Keratinocyte (primary cell): ENCODE data around the gene ADARB2. TPM values are rescaled to one million over a fixed set of nuclear protein-coding genes. Genes with fewer than 3 reads are reported as not detected.

Experiments
- DNase-seq: peaks from one replicate; pipeline ENCODE4 v3.0.0-alpha.2; 2011; ENCODE audit warnings: low read depth, missing footprints, low spot score
- FAIRE-seq: peaks from 2 replicates; lab custom pipeline; 2011; peaks lifted over from hg19 to GRCh38; lab: Jason Lieb, UNC
- H2AFZ ChIP-seq: 2 replicates; pipeline ENCODE4 v1.6.0; 2012; ENCODE audit warnings: low read length, control low read depth, inconsistent platforms; ENCODE audit not compliant: control insufficient read depth
- H3K27ac ChIP-seq: 2 replicates; pipeline ENCODE4 v1.5.1; 2011; ENCODE audit warnings: low read length; ENCODE audit not compliant: control insufficient read depth, insufficient read depth
- H3K27me3 ChIP-seq: 3 replicates; pipeline ENCODE4 v1.6.0; 2011; ENCODE audit warnings: low read length; ENCODE audit not compliant: control insufficient read depth, insufficient read depth; ENCODE audit errors: extremely low read depth
- H3K36me3 ChIP-seq, 2 experiments: 2 replicates in 1 of 2; 3 replicates in 1 of 2; pipeline ENCODE4 v1.5.1; 2011; ENCODE audit warnings: low read length in 2 of 2, mild to moderate bottlenecking in 1 of 2; ENCODE audit not compliant: control insufficient read depth in 2 of 2, insufficient read depth in 2 of 2; ENCODE audit errors: extremely low read depth in 1 of 2
- H3K4me1 ChIP-seq: 3 replicates; pipeline ENCODE4 v1.5.1; 2011; ENCODE audit warnings: low read length; ENCODE audit not compliant: control insufficient read depth, insufficient read depth; ENCODE audit errors: extremely low read depth
- H3K4me2 ChIP-seq: 3 replicates; pipeline ENCODE4 v1.6.0; 2011; ENCODE audit warnings: low read depth, low read length; ENCODE audit not compliant: control insufficient read depth, insufficient read depth; ENCODE audit errors: extremely low read depth
- H3K4me3 ChIP-seq, 3 experiments: fragments of 200-600 bp in 1 of 3; sonication (generic) in 1 of 3; 2 replicates in 2 of 3; 3 replicates in 1 of 3; pipeline ENCODE4 v1.5.1; 2011 to 2016; ENCODE audit warnings: low read length in 3 of 3, mild to moderate bottlenecking in 3 of 3, control low read depth in 2 of 3, inconsistent platforms in 1 of 3, low read depth in 1 of 3, mixed read lengths in 1 of 3, mixed run types in 1 of 3, moderate library complexity in 1 of 3; ENCODE audit not compliant: control insufficient read depth in 2 of 3, insufficient read depth in 2 of 3; ENCODE audit errors: extremely low read depth in 1 of 3
- H3K79me2 ChIP-seq: 2 replicates; pipeline ENCODE4 v1.6.0; 2012; ENCODE audit warnings: low read length; ENCODE audit not compliant: control insufficient read depth, insufficient read depth
- H3K9ac ChIP-seq: 3 replicates; pipeline ENCODE4 v1.6.0; 2011; ENCODE audit warnings: low read length; ENCODE audit not compliant: control insufficient read depth, insufficient read depth; ENCODE audit errors: extremely low read depth
- H3K9me1 ChIP-seq: 3 replicates; pipeline ENCODE4 v1.6.0; 2011; ENCODE audit warnings: low read length; ENCODE audit not compliant: control insufficient read depth, insufficient read depth; ENCODE audit errors: extremely low read depth
- H3K9me3 ChIP-seq: 2 replicates; pipeline ENCODE4 v1.5.1; 2012; ENCODE audit warnings: low read depth, low read length; ENCODE audit not compliant: control insufficient read depth
- H4K20me1 ChIP-seq: 3 replicates; pipeline ENCODE4 v1.6.0; 2011; ENCODE audit warnings: low read length; ENCODE audit not compliant: control insufficient read depth, insufficient read depth; ENCODE audit errors: extremely low read depth
- CTCF ChIP-seq, 3 experiments: IDR thresholded peaks in 1 of 3; conservative IDR thresholded peaks in 1 of 3; optimal IDR thresholded peaks in 1 of 3; 2 replicates in 2 of 3; 3 replicates in 1 of 3; pipeline versions ENCODE3 to v1.5.1; 2011; ENCODE audit warnings: low read length in 3 of 3, mild to moderate bottlenecking in 3 of 3, moderate library complexity in 2 of 3, control low read depth in 1 of 3, inconsistent platforms in 1 of 3; ENCODE audit not compliant: insufficient read depth in 2 of 3; ENCODE audit errors: extremely low read depth in 1 of 3
- EZH2 ChIP-seq: IDR thresholded peaks from one replicate; pipeline ENCODE4 v1.6.1; 2012; ENCODE audit warnings: inconsistent platforms, mild to moderate bottlenecking, low read length, moderate library complexity
- dilution Hi-C: fragments of 300-500 bp; cut with MboI; formaldehyde crosslinking; loops from one replicate; pipeline ENCODE4 v1.7.0; 2020; ENCODE audit warnings: low sequenced_read_pairs; ENCODE audit not compliant: extremely low pct_ligation_motif_present
- polyA plus RNA-seq, 5 experiments: library from polyadenylated mRNA; depleted of rRNA in 3 of 5; stranded (reverse) in 3 of 5; stranded (forward) in 1 of 5; unstranded in 1 of 5; fragments of >200 nt; gene quantifications; 1 replicate in 1 of 5; 2 replicates in 3 of 5; 3 replicates in 1 of 5; pipeline versions ENCODE4 v1.2.1 to v1.2.3, GENCODE V29; 2011 to 2012; ENCODE audit warnings: missing spikeins in 2 of 5, low read depth in 1 of 5, low replicate concordance in 1 of 5

Gene ADARB2
- polyA plus RNA-seq, 1 donor (not counting 4 experiments of a cell fraction or from before 2014, with no cell fraction given), result not detected

GRCh38 chr10:1166828-1167275, 570.5 kb downstream of the ADARB2 start:
- no peak overlapping the region for H3K9ac ChIP-seq
- no peak for FAIRE-seq
- no peak overlapping the region for H3K4me3 ChIP-seq
- no peak overlapping the region for H3K4me2 ChIP-seq
- no peak overlapping the region for H3K27ac ChIP-seq
- no peaks in the 10 kb centered on the region for H3K36me3 ChIP-seq
- H4K20me1 ChIP-seq, result no peaks in the 10 kb centered on the region
- no peaks in the 10 kb centered on the region for H3K79me2 ChIP-seq
- H3K9me3 ChIP-seq, result no peaks in the 10 kb centered on the region
- no peaks in the 10 kb centered on the region for H3K9me1 ChIP-seq
- DNase-seq, result no peak
- dilution Hi-C loops, result no loop called here
- H3K27me3 ChIP-seq, result no peaks in the 10 kb centered on the region
- TF ChIP-seq EZH2 (no peak), CTCF (optimal IDR thresholded peaks at IDR 0.05 in 1 of 3, IDR thresholded peaks at IDR 0.05 in 1 of 3, conservative IDR thresholded peaks at IDR 0.05 in 1 of 3; ENCODE audit: extremely low read depth in 1 of 3, insufficient read depth in 2 of 3, low read length in 3 of 3) (no peak)
- no peaks in the 10 kb centered on the region for H3K4me1 ChIP-seq
- H2AFZ ChIP-seq, result no peak overlapping the region

- no peaks in the 10 kb centered on the region for H3K27me3 ChIP-seq
Observed at GRCh38 chr10:1166101-1166827, 571.1 kb downstream of the ADARB2 start.

More at GRCh38 chr10:1166101-1166827, 571.1 kb downstream of the ADARB2 start:
- no peak overlapping the region for H3K4me2 ChIP-seq
- no peak overlapping the region for H3K4me3 ChIP-seq
- TF ChIP-seq EZH2 (no peak), CTCF (optimal IDR thresholded peaks at IDR 0.05 in 1 of 3, IDR thresholded peaks at IDR 0.05 in 1 of 3, conservative IDR thresholded peaks at IDR 0.05 in 1 of 3; ENCODE audit: extremely low read depth in 1 of 3, insufficient read depth in 2 of 3, low read length in 3 of 3) (no peak)
- no peak overlapping the region for H2AFZ ChIP-seq
- no peaks in the 10 kb centered on the region for H4K20me1 ChIP-seq
- no peaks in the 10 kb centered on the region for H3K36me3 ChIP-seq
- dilution Hi-C loops, result no loop called here
- no peaks in the 10 kb centered on the region for H3K9me3 ChIP-seq
- no peak for DNase-seq
- H3K9me1 ChIP-seq, result no peaks in the 10 kb centered on the region
- no peaks in the 10 kb centered on the region for H3K4me1 ChIP-seq
- no peak for FAIRE-seq
- H3K9ac ChIP-seq, result no peak overlapping the region
- H3K79me2 ChIP-seq, result no peaks in the 10 kb centered on the region
- H3K27ac ChIP-seq, result no peak overlapping the region
